ENCODE measurements around the gene GFPT2.
A peak's percentile ranks its signal among the peaks of the same experiment; 100 is the strongest.
"Not testable (repeated sequence)": the region's sequence is repeated elsewhere in the genome, so short reads cannot be mapped to it uniquely, and the experiment has no call there.

The GFPT2 gene

DNA sequence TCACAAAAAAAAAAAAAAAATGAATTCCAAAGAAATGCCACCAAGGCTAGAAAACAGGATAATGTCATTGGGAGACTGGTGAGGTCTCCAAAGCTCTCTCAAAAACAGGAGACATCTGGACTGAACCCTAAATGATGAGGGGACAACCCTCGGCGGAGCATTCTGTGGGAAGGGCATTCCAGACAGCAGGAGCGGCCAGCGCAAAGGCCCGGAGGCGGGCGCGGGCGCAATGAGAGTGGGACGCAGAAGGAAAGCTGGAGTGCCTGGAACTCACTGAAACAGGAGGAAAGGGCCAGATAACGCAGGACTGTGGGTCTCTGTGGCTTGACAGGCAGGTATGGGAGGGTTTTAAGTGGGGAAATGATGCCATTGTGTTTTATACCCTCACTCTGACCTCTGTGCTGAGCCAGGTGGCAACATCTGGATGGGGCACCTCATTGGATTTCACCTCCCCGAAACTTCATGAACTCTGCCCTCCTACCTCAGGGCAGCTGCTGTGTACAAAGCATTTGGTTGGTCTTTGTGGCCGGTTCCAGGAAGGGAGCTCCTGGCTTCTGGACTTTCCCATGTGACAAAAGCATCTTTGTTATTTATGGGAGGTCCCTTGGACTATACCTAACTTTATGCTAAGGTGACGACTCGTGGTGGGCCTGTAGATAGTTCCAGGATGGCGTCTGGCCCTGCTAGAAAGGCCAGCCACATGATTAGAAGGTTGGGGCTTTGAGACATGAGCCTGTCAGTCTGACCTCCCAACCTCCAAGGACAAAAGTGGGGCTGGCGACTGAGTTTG, 49.7 kb downstream of the GFPT2 start:
- no peak for DNase-seq

DNA sequence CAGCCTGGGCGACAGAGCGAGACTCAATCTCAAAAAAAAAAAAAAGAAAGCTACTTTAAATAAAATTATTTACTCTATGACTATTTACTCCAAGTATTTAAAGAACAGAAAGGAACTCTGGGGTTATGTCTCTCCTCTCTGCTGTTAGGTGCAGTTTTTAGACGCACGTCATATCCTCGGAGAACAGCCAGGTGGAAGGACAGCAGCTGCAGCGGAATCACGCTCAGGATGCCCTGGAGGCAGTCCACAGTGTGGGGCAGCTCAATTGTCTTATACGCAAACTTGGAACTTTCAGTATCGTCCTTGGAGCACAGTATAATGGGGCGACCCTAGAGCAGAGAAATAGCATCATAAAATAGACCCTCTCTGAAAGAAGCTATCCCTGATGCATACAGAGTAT, 50.9 kb downstream of the GFPT2 start:
- no peak for DNase-seq

DNA sequence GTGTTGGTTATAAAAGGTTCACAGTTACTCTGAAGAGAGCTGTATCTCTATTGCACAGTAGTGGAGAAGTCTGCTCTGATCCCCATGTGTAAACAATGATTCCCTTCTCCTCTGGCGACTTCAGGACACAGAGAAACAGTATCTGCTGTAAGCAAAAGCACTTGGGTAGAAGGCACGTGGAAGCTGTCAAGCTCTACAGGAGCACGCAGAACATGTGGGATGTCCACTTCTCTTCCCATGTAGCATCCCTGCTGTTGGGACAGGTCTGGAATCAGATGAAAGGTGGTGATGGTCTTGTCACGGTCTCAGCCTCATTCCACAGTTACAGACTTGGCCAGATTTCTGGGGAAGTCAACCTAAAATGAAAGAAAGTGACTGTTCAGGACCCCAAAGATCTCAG, 51.9 kb downstream of the GFPT2 start:
- no peak for DNase-seq

DNA sequence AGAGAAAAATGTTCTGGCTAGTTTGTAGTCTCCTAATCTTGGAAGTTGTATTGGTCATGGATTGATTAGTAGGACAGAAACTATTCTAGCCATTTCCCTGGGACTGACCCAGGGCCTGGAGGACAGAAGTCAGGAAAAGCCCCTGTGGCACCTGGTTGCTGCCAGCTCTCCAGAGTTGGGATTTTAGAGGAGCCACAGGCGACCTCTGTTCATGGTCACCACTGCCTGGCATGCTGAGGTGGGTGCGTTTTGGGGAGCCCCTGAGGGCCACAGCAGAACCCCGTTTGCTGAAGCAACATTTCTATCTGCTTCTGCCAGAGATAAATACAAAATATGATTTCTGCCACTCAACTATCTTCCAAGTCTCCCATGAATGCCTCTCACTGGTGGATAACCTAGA, 53.6 kb downstream of the GFPT2 start:
- no peak for DNase-seq

DNA sequence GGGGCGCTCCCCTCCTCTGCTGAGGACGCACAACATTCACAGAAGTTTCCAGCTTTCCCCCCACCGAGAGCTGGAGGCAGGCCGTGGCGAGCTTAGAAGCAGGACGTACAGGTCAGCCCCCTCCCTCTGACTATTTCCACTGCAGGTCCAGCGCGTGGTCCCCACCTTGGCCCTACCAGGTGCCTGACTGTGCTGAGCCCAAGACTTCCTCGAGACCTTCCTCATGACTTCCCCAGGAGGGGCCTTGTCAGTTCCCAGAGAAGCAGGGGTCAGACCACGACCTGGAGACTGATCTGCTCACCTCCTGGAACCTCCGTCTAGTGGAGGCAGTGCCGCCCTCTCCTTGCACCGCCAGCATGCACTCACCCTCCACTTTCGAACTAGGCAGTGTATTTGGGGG, 54.1 kb downstream of the GFPT2 start:
- DNase-seq = not testable (repeated sequence)

DNA sequence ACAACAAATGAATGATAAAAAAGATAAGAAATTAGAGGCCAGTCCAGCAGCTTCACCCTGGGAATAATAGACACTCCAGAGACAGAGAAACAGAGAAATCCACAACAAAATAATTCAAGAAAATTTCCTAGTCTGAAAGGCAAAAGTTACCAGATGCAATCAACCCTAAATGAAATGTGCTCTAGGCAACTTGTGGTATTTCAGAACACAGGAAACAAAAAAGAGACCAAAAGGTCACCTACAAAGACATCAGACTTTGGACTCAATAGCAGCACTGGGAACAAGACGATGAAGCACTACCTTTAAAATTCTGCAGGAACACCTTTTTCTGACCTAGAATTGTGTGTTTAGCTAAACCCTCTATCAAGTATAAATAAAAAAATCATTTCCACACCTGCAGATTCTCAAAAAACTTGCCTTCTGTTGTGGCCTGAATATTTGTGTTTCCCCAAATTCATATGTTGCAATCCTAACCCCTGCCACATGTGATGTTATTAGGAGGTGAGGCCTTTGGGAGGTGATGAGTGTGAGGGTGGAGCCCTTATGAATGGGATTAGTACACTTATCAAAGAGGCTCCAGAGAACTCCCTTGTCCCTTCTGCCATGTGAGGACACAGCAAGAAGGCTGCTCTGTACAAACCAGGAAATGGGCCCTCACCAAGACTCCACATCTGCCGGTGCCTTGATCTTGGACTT, 55.4 kb downstream of the GFPT2 start:
- no peak for DNase-seq

DNA sequence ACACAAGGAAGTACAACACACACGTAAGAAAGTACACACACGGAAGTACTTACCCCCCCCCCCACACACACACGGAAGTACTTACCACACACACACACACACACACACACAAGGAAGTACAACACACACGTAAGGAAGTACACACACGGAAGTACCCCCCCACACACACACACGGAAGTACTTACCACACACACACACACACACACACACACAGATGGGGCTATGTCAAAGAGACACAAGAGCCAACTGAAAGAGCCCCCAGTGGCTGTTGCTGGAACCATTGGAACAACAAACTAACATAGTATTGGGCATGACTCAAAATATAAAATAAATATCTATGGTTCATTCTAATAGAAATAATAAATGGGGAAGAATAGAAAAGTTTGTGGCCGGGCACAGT, 56.4 kb downstream of the GFPT2 start:
- no peak for DNase-seq

DNA sequence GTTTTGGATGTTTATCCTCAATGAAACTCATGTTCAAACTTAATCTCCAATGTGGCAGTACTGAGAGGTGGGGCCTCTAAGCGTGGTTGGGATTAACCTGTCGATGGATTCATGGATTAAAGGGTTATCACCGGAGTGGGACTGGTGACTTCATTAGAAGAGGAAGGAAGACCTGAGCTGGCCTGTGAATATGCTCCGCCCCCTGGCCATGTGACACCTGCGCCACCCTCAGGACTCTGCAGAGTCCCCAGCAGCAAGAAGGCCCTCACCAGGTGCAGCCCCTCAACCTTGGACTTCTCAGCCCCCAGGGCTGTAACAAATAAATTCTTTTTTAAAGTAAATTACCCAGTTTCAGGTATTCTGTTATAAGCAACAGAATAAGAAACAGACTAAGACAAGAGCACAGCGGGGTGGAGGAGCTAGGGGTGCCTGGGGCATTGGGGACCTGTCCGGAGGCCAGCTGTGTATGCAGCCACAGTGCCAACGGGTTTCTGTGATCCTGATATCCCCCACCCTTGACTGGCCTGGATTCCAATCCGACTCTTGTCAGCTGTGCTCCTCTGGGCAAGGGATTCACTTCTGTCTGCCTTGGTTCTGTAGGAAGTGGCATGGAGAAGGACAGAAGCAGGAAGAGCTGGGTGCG, 58.1 kb downstream of the GFPT2 start:
- no peak for DNase-seq

DNA sequence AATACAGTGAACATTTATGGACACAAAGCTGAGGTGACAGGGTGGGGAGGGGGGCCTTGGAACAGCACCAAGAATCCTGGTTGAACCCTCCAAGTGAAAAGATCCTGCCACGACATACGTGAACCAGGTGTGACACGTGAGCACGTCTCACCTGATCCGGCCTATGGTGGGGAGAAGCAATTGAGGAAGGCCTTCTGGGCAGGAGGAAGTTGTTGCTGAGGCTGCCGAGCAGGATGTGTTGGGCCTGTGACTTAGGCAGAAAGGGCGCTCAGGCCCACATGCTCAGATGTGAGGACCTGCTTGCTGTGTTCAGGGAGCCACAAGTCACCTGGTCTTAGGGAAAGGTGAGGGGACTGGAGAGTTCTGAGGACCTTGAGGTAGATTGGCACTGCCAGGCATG, 58.7 kb downstream of the GFPT2 start:
- no peak for DNase-seq

DNA sequence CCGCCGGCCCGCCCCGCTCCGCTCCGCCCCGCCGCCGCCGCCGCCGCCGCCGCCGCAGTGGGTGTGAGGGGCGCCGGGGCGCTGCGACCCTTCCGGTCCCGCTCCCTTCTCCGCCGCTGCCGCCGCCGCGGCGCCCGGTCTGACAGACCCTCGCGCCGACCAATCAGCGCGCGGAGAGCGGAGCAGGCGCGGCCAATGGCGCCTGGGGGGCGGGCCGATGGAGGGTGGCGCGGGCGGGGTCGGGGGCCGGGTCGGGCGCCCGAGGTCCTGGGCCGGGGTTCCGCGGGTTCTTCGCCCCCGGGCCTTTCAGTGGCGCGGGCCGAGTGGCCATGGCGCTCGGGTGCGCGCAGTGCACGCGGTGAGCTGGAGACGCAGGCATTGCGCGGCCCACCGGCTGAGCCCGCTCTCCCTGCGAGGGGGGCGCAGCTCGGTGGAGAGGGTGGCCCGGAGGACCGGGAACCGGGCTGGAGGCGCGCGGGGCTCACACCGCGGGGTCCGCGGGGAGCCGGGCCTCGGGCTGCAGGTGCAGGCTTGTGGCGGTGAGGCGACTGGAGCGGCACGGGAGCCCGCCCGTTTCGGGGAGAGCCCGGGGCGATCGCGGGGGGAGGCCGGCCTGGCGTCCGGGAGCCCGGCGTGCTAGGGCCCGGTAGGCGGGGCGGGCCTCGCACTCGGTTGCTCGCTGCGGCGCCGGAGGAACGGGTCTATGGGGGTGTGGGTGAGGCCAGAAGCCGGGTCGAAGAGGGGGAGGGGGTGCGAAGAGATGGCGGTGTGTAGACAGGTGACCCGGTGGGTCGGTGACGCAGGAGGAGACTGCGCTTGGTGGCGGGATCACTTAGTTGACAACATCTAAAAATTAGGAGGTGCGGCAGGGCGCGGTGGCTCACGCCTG, 60.9 kb downstream of the GFPT2 start, which contains the start of gene MAPK9:
TSS of gene MAPK9 (minus strand) at position 141 of the 889 bp plus-strand sequence. CDS start 11,522 bp downstream, outside the sequence.
- peak; percentile 80 for DNase-seq

DNA sequence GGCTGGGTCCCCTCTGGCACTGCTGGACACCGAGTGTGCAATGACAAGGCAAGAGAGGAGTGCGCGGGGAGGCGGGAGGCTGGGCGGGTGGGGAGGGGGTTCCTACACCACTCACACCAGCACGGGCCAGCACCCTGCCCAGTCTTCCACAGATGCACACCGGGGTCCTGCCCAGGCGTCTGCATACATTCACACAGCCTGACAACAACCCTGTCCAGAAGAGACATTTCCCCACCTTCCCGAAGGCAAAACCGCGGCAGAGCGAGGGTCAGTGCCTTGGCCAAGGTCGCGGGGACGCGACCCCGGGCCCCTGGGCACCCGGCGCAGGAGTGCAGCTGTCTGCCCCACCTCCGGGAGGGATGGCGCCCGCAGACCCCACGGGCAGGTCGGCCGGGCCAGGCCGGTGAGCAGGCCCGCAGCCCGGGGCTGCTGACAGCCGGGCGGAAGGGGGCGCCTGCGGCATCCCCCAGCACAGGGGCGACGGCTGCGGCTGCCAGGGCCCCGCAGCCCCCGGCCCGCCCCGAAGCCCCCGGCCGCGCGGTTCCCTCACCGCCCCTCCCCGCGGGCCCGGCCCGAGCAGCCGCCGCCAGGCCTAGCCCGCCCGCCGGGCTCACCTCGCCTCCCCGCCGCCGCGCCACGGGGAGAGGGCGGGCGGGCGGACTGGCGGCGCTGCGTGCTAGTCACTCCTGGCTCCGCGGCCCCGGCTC, 61.7 kb downstream of the GFPT2 start:
- no peak for DNase-seq

DNA sequence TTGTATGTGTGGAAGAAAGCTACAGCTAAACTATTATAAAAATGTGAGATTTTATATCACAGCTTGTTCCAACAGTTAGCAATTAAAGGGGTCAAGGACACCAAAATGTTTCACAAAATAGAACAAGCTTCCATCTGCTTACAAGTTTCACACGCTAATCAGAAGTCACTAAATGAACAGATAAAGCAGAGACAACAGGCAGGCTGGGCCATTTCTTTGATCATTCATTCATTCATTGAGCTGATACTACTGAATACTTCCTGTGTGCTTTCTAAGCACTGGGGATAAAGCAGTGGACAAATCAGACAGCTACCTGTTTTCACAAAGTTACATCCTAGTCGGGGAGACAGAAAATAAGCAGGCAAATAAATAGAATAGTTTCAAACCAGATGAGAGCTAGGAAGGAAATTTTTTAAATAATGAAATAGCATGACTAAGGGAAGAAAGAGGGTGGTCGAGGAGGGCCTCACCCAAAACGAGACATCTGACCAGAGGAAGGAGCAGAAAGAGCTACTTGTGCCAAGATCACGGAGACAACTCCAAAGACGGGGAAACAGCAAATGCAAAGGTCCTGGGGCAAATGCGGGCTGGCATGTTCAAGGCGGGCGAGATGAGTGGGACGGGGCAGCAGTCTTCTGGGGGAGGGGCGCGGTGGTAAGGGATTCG, 62.4 kb downstream of the GFPT2 start:
- DNase-seq = no peak

DNA sequence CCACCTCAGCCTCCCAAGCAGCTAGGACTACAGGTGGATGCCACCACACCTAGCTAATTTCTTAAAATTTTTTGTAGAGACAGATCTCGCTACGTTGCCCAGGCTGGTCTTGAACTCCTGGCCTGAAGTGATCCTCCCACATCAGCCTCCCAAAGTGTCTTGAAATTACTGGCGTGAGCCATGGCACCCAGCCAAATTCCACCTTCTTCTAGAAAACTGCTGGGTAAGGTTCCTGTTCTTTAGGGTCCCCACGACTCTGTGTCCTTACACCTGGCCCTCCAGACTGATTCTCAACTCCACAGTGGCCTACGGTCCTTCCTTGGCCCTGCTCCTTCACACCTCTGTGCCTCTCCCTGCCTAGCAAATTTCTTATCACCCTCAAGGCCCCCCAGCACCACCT, 63.2 kb downstream of the GFPT2 start:
- DNase-seq = no peak

DNA sequence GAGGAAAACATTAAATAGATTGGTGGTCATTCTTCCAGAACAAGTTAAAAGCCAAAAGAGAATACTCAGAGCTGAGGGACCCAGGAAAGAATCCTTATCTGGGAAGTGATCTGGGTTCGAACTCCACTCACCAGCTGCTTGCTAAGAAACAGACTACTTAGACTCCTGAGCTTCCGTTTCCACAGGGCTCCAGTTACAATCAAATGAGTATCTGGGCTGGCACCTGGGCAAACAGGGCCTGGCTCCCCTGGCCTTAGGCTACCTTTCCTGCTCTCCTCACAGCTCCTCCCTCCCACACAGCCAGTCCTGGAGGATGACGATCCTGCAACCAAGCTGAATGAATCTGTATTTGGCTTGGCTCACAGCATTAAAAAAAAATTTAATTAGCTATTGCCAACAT, 63.7 kb downstream of the GFPT2 start:
- DNase-seq = no peak

DNA sequence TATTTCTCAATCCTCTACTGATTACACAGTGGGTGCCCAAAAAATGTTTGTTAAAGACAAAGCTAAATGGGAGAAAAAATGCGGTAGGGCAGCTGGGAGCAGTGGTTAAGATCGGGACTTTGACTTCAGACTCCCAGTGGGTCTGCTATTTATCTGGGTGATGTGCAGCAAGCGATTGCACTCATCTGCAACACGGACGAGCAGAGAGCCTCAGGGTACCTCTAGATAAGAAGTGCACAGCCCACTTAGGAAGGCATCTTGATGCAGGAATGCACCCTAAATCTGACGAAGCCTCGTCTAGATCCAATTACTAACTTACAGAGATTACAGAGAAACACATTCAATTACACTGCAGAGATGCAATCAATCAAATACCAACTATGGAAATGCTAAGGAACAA, 65.3 kb downstream of the GFPT2 start:
- DNase-seq = no peak

DNA sequence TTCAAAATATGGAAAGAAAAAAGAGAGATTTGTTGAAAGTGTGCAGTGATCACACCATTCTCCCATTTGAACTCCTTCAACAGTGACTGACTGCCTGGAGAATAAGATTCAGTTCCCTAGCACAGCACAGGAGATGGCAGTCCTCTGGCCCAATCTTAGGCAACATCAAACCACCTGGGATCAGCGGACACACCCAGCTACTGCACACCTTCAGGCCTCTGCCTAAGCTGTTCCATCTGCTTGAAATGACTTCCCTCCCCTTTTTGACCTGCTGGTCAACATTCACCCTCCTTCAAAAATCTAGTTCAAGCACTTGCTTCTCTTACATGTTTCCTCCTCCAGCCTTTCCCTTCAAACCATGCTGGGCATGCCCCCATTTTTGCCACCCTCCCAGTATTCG, 65.7 kb downstream of the GFPT2 start:
- DNase-seq = no peak

DNA sequence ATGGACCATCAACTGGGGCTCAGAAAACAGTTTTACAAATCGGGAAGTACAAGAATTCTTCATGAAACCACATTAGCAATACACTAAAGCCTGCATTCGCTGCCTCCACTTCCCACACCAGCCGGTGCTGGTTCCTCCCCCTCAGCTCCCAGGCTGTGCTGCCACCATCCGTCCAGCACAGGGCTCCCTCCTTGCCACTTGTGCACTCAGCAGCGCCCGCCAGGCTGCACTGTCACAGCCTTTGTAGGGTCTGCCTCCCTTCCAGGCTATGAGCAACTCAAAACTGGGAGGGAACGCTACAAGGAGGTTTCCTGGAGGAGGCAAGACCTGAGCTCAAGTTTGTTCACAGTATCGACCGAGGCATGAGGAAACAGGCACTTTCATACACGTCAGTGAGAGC, 69.0 kb downstream of the GFPT2 start:
- no peak for DNase-seq

DNA sequence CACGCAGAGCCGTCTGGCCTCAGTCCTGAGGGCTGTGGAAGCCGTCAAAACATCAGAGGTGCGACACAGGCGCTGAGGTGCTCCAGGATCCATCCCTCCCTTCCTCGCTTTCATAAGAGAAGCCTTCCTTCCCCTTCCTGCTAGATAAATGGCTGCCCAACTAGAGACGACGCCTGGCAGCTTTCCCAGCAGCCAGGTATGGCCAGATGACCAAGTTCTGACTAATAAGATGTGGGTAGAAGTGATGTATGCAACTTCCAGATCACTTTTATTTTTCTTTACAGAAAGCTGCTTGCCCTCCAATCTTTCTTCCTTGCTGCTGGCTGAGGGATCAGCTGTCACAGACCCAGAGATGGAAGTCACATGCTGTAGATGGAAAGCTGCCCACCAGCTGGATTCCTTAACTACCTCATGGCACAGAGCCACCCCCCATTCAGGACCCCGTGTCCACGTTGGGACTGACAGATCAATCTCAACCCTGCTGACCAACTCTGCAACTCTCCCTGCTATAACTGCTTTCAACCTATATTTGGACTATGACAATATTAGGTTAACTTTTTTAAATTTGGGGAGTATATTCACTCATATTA, 70.0 kb downstream of the GFPT2 start:
- DNase-seq = no peak

DNA sequence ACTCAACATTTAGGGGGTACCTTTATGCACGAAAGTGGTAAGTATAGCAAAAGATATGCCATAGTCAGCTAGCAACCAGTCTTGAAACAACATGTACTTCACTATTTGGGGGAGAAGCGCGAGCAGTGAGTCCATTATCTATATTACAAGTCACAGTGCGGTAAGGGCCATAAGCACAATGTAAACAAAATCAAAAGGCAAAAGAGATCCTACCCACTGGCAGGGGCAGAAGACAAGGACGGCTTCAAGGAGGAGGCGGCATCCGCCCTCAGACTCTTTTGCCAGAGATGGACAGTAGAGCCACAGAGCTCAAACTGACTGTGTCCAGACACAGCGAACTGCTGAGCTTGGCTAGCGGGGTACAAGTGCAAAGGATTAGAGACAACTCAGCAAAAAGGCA, 70.9 kb downstream of the GFPT2 start:
- DNase-seq = no peak

DNA sequence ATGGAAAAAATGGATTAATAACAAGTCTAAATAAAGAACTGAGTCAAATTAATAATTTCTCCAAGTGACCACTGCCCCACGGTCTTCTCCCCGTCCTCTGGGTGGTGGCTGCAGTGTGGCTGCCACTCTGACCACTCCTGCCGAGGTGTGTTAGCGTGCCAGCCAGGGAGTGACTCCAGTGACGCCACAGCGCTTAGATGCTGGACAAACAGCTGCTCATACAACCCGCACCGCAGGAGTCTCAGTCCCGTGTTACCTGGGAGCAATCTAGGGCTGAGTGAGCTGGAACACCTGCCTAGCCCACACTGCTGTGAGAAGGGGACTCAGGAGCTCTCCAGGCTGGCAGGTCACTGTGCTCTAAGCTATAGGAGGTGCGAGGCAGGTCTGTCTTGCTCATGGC, 71.4 kb downstream of the GFPT2 start:
- no peak for DNase-seq

DNA sequence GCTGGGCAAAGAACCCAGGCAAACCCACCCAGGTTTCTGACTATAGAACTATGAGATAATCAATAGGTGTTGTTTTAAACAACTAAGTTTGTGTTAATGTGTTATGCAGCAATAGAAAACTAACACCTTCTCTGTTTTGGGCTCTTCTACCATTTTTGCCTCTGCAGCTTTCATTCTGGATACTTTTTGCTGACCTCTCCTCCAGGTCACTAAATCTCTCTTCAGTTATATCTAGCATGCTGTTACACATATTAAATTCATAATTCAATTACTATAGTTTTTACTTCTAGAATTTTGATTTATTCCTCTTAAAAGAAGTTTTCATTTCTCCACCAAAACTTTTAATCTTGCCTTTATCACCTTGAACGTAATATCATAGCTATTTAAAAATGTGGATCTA, 78.4 kb downstream of the GFPT2 start:
- no peak for DNase-seq
